Stimulated activated CD8-positive, alpha-beta memory T cell treated with anti-CD3 and anti-CD28 coated beads, Interleukin-12 subunit alpha, Interleukin-12 subunit beta, amount 100 ng/mL, for 24 hours (primary cell): ENCODE results near the gene TNMD.
"Not testable (repeated sequence)": the region's sequence is repeated elsewhere in the genome, so short reads cannot be mapped to it uniquely, and the experiment has no call there.

Source experiments
- DNase-seq: peaks from one replicate; pipeline ENCODE4 v3.0.0-alpha.2; 2020; ENCODE audit errors: extremely low read depth

Gene TNMD

GRCh38 chrX:100584611-100585010, at the start of gene TNMD:
TNMD (plus strand) TSS chrX:100584936; CDS start chrX:100585019, 83 bp downstream.
- no peak for DNase-seq

- not testable (repeated sequence) for DNase-seq
Observed at GRCh38 chrX:100565534-100565933, 19.2 kb upstream of the TNMD start.

GRCh38 chrX:100586747-100587146, 2.0 kb downstream of the TNMD start:
- no peak for DNase-seq

GRCh38 chrX:100587861-100588260, 3.1 kb downstream of the TNMD start:
- no peak for DNase-seq

- no peak for DNase-seq
Observed at GRCh38 chrX:100591256-100592051, 6.7 kb downstream of the TNMD start.

- DNase-seq = no peak
Observed at GRCh38 chrX:100593126-100593525, 8.4 kb downstream of the TNMD start.

GRCh38 chrX:100593581-100593980, 8.8 kb downstream of the TNMD start:
- DNase-seq = no peak

- no peak for DNase-seq
Observed at GRCh38 chrX:100596601-100597000, 11.9 kb downstream of the TNMD start.

- DNase-seq = no peak
Observed at GRCh38 chrX:100599456-100599855, 14.7 kb downstream of the TNMD start.

GRCh38 chrX:100600340-100600739, 15.6 kb downstream of the TNMD start:
- no peak for DNase-seq

- no peak for DNase-seq
Observed at GRCh38 chrX:100600758-100601157, 16.0 kb downstream of the TNMD start.

- DNase-seq = no peak
Observed at GRCh38 chrX:100606753-100607152, 22.0 kb downstream of the TNMD start.

GRCh38 chrX:100609591-100609990, 24.9 kb downstream of the TNMD start:
- DNase-seq = no peak

- DNase-seq = no peak
Observed at GRCh38 chrX:100611951-100612350, 27.2 kb downstream of the TNMD start.

GRCh38 chrX:100615005-100615404, 30.3 kb downstream of the TNMD start:
- no peak for DNase-seq

GRCh38 chrX:100623001-100623400, 38.3 kb downstream of the TNMD start:
- DNase-seq = no peak

GRCh38 chrX:100625985-100626491, 41.3 kb downstream of the TNMD start:
- no peak for DNase-seq

GRCh38 chrX:100635040-100635439, 50.3 kb downstream of the TNMD start:
- DNase-seq = no peak

- DNase-seq = no peak
Observed at GRCh38 chrX:100635989-100636320, 51.2 kb downstream of the TNMD start.

GRCh38 chrX:100636321-100636991, 51.7 kb downstream of the TNMD start, which contains the start of gene TSPAN6:
TSPAN6 (minus strand) TSS chrX:100636806; CDS start chrX:100636694, 112 bp downstream.
- DNase-seq = peak; percentile 14

GRCh38 chrX:100642290-100642689, 57.6 kb downstream of the TNMD start:
- no peak for DNase-seq

GRCh38 chrX:100643212-100643611, 58.5 kb downstream of the TNMD start:
- DNase-seq = no peak
